K562 (cell line): ENCODE measurements around the gene PAFAH1B1. TPM values are rescaled to one million over a fixed set of nuclear protein-coding genes. Genes with fewer than 3 reads are reported as not detected.

ENCODE experiments used
- ATAC-seq: fragments of 200-7000 bp; cut with Tn5 transposase; 3 replicates; pipeline ENCODE4 v1.9.1; 2020; ENCODE audit warnings: moderate library complexity
- BruUV-seq: library from RNA; stranded (reverse); fragments of 400-500 nt; replicated peaks from 2 replicates; lab custom pipeline; 2021; lab: Mats Ljungman, UMichigan
- CTCF ChIA-PET: fragments of 300-600 bp; formaldehyde crosslinking; extraction: SDS; loops from one replicate; lab custom pipeline; 2021; ENCODE audit warnings: low intra/inter-chr PET ratio; lab: Yijun Ruan, JAX
- POLR2A ChIA-PET: fragments of 300-600, 350-650 bp; sonication (Branson Sonifier 250); formaldehyde crosslinking; extraction: SDS; loops from one replicate; lab custom pipeline; 2021; ENCODE audit warnings: antibody characterized with exemption, inconsistent platforms; lab: Yijun Ruan, JAX
- DNase-seq, 4 experiments: peaks; one replicate each; pipeline versions ENCODE4 v3.0.0 to v3.0.0-alpha.2; 2011 to 2018; ENCODE audit warnings: low spot score in 3 of 4, mixed read lengths in 3 of 4; ENCODE audit errors: extremely low read depth in 1 of 4
- FAIRE-seq: peaks from 2 replicates; lab custom pipeline; 2011; peaks lifted over from hg19 to GRCh38; lab: Jason Lieb, UNC
- H2AFZ ChIP-seq: 2 replicates; pipeline ENCODE4 v1.6.0; 2011; ENCODE audit warnings: low read depth, low read length, control low read depth, inconsistent platforms
- H3K27ac ChIP-seq: fragments of 200-600 bp; 3 replicates; pipeline ENCODE4 v1.8.0; 2011; ENCODE audit warnings: low read depth, mild to moderate bottlenecking, control low read depth, inconsistent platforms, low read length, moderate library complexity, mixed read lengths; ENCODE audit errors: extremely low read depth
- H3K27me3 ChIP-seq, 2 experiments: fragments of 300-600 bp in 1 of 2; 2 replicates in 1 of 2; 3 replicates in 1 of 2; pipeline versions ENCODE4 v1.6.0 to v1.8.0; 2011; ENCODE audit warnings: inconsistent platforms in 2 of 2, low read length in 2 of 2, mild to moderate bottlenecking in 1 of 2, mixed read lengths in 1 of 2, moderate library complexity in 1 of 2; ENCODE audit not compliant: control insufficient read depth in 2 of 2, insufficient read depth in 2 of 2
- H3K36me3 ChIP-seq: fragments of 300-600 bp; 3 replicates; pipeline ENCODE4 v1.8.0; 2011; ENCODE audit warnings: mild to moderate bottlenecking, low read length, inconsistent platforms; ENCODE audit not compliant: control insufficient read depth, insufficient read depth
- H3K4me1 ChIP-seq, 2 experiments: fragments of 200-600 bp in 1 of 2; replicated peaks in 1 of 2; 2 replicates in 1 of 2; 3 replicates in 1 of 2; pipeline versions ENCODE4 v1.5.1 to v1.8.0; 2011; ENCODE audit warnings: inconsistent platforms in 2 of 2, low read length in 2 of 2, mild to moderate bottlenecking in 1 of 2, mixed read lengths in 1 of 2, moderate library complexity in 1 of 2; ENCODE audit not compliant: control insufficient read depth in 2 of 2, insufficient read depth in 2 of 2
- H3K4me2 ChIP-seq: 2 replicates; pipeline ENCODE4 v1.6.1; 2011; ENCODE audit warnings: low read length, control low read depth, inconsistent platforms, mixed read lengths; ENCODE audit not compliant: insufficient read depth
- H3K4me3 ChIP-seq: fragments of 200-600 bp; sonication (generic), shearing (Covaris generic); 2 replicates; pipeline ENCODE4 v1.5.1; 2016; ENCODE audit warnings: control low read depth, inconsistent platforms
- H3K79me2 ChIP-seq: fragments of 200-600 bp; 3 replicates; pipeline ENCODE4 v1.8.0; 2011; ENCODE audit warnings: low read length, inconsistent platforms; ENCODE audit not compliant: control insufficient read depth, insufficient read depth
- H3K9ac ChIP-seq, 2 experiments: 2 replicates each; pipeline versions ENCODE4 v1.6.0 to v1.6.1; 2011; ENCODE audit warnings: low read depth in 2 of 2, low read length in 2 of 2, control low read depth in 1 of 2, inconsistent platforms in 1 of 2, mild to moderate bottlenecking in 1 of 2, mixed read lengths in 1 of 2; ENCODE audit not compliant: insufficient read depth in 1 of 2
- H3K9me1 ChIP-seq: one replicate; pipeline ENCODE4 v1.6.0; 2011; ENCODE audit warnings: inconsistent platforms, mild to moderate bottlenecking, low read length, moderate library complexity; ENCODE audit not compliant: control insufficient read depth, insufficient read depth
- H3K9me3 ChIP-seq: replicated peaks from 2 replicates; pipeline ENCODE4 v1.5.1; 2011; ENCODE audit warnings: low read depth, low read length, inconsistent platforms; ENCODE audit not compliant: control insufficient read depth, insufficient read depth
- H4K20me1 ChIP-seq: replicated peaks from 2 replicates; pipeline ENCODE4 v1.6.1; 2011; ENCODE audit warnings: low read length, inconsistent platforms, mixed read lengths; ENCODE audit not compliant: control insufficient read depth, insufficient read depth
- HMGN3 ChIP-seq: IDR thresholded peaks from 2 replicates; pipeline ENCODE4 v1.6.1; 2011; ENCODE audit warnings: borderline replicate concordance, low read depth, mild to moderate bottlenecking, mixed read lengths, low read length; ENCODE audit not compliant: insufficient read length; ENCODE audit errors: extremely low read depth
- L3MBTL2 ChIP-seq: fragments of 450-650 bp; IDR thresholded peaks from 2 replicates; pipeline ENCODE4 v1.6.1; 2016; ENCODE audit warnings: mild to moderate bottlenecking, moderate library complexity
- PHF8 ChIP-seq: fragments of 200-600 bp; sonication (generic); IDR thresholded peaks from 2 replicates; pipeline ENCODE4 v1.6.1; 2012; ENCODE audit warnings: mixed run types, mild to moderate bottlenecking, inconsistent platforms, low read length, moderate library complexity, borderline replicate concordance
- ZKSCAN1 ChIP-seq: fragments of 150-350 bp; IDR thresholded peaks from 2 replicates; pipeline ENCODE4 v1.6.1; 2016; ENCODE audit warnings: low read depth, low read length
- ZNF143 ChIP-seq: sonication (generic); formaldehyde crosslinking; IDR thresholded peaks from 2 replicates; pipeline ENCODE4 v1.9.0; 2022; ENCODE audit warnings: mild to moderate bottlenecking, missing genetic modification reagents
- ZNF717 ChIP-seq: fragments of 250-450 bp; sonication (Bioruptor Pico); IDR thresholded peaks from 2 replicates; pipeline ENCODE4 v1.5.0; 2021
- WGBS: fragments of 100-300 bp; shearing (Covaris generic); methylation state at CpG from one replicate; pipeline ENCODE4 v1.1.6; 2016; ENCODE audit warnings: low coverage, mixed read lengths; ENCODE audit not compliant: insufficient coverage; ENCODE audit errors: missing lambda C conversion rate; 5-methylcytosine and 5-hydroxymethylcytosine counted together
- in situ Hi-C: fragments of 300-500 bp; cut with MboI; formaldehyde crosslinking; loops from 4 replicates; pipeline ENCODE4 v1.15.0; 2018; ENCODE audit warnings: inconsistent platforms, mixed read lengths
- intact Hi-C: fragments of 100-400 bp; cut with micrococcal nuclease; formaldehyde crosslinking; loops from 2 replicates; pipeline ENCODE4 v1.14.2; 2022
- polyA plus RNA-seq, 8 experiments: library from polyadenylated mRNA; depleted of rRNA in 4 of 8; stranded (reverse) in 5 of 8; unstranded in 3 of 8; fragments of >200 nt; fragmentation: Nextera tagmentation in 2 of 8; fragmentation: Illumina TruSeq in 1 of 8; extraction: Ambion mirVana in 2 of 8; extraction: Trizol in 1 of 8; gene quantifications; 2 replicates each; pipeline versions ENCODE4 v1.2.1 to v1.2.3, GENCODE V29; 2011 to 2014; ENCODE audit warnings: inconsistent platforms in 1 of 8, missing spikeins in 1 of 8
- total RNA-seq, 7 experiments: library from RNA; depleted of rRNA in 6 of 7; stranded (reverse); fragments of >200 nt in 6 of 7; fragmentation: Illumina TruSeq in 2 of 7; extraction: Trizol in 2 of 7; gene quantifications; 2 replicates each; pipeline versions ENCODE4 v1.2.1 to v1.2.3, GENCODE V29; 2011 to 2021; ENCODE audit warnings: low replicate concordance in 1 of 7
- TF ChIP-seq, protein P1 (sequence below), 2 experiments: IDR thresholded peaks in 1 of 2; conservative IDR thresholded peaks in 1 of 2; 2 replicates each; pipeline ENCODE4 v1.6.1; 2016; ENCODE audit warnings: low read depth in 2 of 2, mild to moderate bottlenecking in 1 of 2, missing compliant biosample characterization in 1 of 2, missing genetic modification characterization in 1 of 2, moderate library complexity in 1 of 2
- TF ChIP-seq, protein P2 (sequence below): fragments of 250-450 bp; sonication (Bioruptor Pico); IDR thresholded peaks from 2 replicates; pipeline ENCODE4 v1.8.0; 2021; ENCODE audit warnings: moderate library complexity, mild to moderate bottlenecking, inconsistent platforms
- TF ChIP-seq, protein P3 (sequence below), 2 experiments: fragments of 450-650 bp; conservative IDR thresholded peaks; 2 replicates each; pipeline ENCODE4 v1.6.1; 2017; ENCODE audit warnings: mild to moderate bottlenecking in 2 of 2, moderate library complexity in 2 of 2
- TF ChIP-seq, protein P4 (sequence below): sonication (generic); formaldehyde crosslinking; IDR thresholded peaks from 2 replicates; pipeline ENCODE4 v1.8.0; 2022; ENCODE audit warnings: mild to moderate bottlenecking, missing genetic modification reagents
- TF ChIP-seq, protein P5 (sequence below): fragments of 450-650 bp; formaldehyde crosslinking; IDR thresholded peaks from 2 replicates; pipeline ENCODE4 v1.4.0; 2020; ENCODE audit warnings: mild to moderate bottlenecking, mixed read lengths

The PAFAH1B1 gene
- total and polyA plus RNA-seq, 9 of the 15 experiments (the other 6 are each of a cell fraction or from before 2014, with no cell fraction given): 23.3 to 66.4 (median 40.2) TPM

DNA sequence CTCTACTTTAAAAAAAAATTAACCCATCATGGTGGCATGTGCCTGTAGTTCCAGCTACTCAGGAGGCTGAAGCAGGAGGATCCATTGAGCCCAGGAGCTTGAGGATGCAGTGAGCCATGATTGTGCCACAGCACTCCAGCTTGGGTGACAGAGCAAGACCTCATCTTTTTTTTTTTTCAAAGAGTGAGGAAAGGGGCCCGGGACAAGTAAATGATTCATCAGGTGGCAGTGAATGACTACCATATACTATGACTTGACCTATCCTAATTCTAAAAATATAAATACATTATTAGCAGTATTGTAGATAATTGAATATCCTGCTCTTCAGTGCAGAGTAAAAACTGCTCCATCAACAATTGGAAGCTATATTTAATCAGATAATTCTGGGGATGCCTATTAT lies 62.8 kb downstream of the PAFAH1B1 start:
- H3K9ac ChIP-seq: no peak overlapping the region
- ChIA-PET POLR2A (no interaction called here), CTCF (no interaction called here)
- H3K36me3 ChIP-seq: peaks cover 7% of the 10 kb centered on the region; the same call in 2 of the 3 replicates
- no TSS peak for BruUV-seq
- H3K4me1 ChIP-seq: no peaks in the 10 kb centered on the region; a peak in 1 of 5 replicates
- H3K27me3 ChIP-seq: no peaks in the 10 kb centered on the region
- no peak overlapping the region for H2AFZ ChIP-seq
- no peak overlapping the region for H3K4me3 ChIP-seq
- 0 out of 2 replicates have a peak, but pooled peaks cover 4% of the 10 kb centered on the region for H4K20me1 ChIP-seq
- no peak for DNase-seq
- H3K27ac ChIP-seq: no peak overlapping the region
- no peak for FAIRE-seq
- no peaks in the 10 kb centered on the region for H3K9me3 ChIP-seq
- no peaks in the 10 kb centered on the region for H3K9me1 ChIP-seq
- no peak for ATAC-seq
- H3K4me2 ChIP-seq: no peak overlapping the region
- in situ Hi-C loops (no loop called here), intact Hi-C loops (no loop called here)
- H3K79me2 ChIP-seq: peaks cover 51% of the 10 kb centered on the region
- WGBS: no CpG with 5 or more reads among the region's 1 CpG
- TF ChIP-seq HMGN3 (no peak), ZNF143 (CRISPR knock-in tag) (no peak), ZNF717 (CRISPR knock-in tag) (no peak), ZKSCAN1 (no peak), PHF8 (no peak), L3MBTL2 (no peak)
- TF ChIP-seq, protein P1, sequence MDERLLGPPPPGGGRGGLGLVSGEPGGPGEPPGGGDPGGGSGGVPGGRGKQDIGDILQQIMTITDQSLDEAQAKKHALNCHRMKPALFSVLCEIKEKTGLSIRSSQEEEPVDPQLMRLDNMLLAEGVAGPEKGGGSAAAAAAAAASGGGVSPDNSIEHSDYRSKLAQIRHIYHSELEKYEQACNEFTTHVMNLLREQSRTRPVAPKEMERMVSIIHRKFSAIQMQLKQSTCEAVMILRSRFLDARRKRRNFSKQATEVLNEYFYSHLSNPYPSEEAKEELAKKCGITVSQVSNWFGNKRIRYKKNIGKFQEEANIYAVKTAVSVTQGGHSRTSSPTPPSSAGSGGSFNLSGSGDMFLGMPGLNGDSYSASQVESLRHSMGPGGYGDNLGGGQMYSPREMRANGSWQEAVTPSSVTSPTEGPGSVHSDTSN (CRISPR knock-in tag; IDR thresholded peaks at IDR 0.05; ENCODE audit: low read depth): no peak
- TF ChIP-seq, protein P1 (tag; conservative IDR thresholded peaks at IDR 0.05; ENCODE audit: low read depth): no peak
- TF ChIP-seq, protein P2, sequence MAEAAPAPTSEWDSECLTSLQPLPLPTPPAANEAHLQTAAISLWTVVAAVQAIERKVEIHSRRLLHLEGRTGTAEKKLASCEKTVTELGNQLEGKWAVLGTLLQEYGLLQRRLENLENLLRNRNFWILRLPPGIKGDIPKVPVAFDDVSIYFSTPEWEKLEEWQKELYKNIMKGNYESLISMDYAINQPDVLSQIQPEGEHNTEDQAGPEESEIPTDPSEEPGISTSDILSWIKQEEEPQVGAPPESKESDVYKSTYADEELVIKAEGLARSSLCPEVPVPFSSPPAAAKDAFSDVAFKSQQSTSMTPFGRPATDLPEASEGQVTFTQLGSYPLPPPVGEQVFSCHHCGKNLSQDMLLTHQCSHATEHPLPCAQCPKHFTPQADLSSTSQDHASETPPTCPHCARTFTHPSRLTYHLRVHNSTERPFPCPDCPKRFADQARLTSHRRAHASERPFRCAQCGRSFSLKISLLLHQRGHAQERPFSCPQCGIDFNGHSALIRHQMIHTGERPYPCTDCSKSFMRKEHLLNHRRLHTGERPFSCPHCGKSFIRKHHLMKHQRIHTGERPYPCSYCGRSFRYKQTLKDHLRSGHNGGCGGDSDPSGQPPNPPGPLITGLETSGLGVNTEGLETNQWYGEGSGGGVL: no peak
- TF ChIP-seq, protein P3, sequence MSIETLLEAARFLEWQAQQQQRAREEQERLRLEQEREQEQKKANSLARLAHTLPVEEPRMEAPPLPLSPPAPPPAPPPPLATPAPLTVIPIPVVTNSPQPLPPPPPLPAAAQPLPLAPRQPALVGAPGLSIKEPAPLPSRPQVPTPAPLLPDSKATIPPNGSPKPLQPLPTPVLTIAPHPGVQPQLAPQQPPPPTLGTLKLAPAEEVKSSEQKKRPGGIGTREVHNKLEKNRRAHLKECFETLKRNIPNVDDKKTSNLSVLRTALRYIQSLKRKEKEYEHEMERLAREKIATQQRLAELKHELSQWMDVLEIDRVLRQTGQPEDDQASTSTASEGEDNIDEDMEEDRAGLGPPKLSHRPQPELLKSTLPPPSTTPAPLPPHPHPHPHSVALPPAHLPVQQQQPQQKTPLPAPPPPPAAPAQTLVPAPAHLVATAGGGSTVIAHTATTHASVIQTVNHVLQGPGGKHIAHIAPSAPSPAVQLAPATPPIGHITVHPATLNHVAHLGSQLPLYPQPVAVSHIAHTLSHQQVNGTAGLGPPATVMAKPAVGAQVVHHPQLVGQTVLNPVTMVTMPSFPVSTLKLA (conservative IDR thresholded peaks at IDR 0.05): no peak
- TF ChIP-seq, protein P4, sequence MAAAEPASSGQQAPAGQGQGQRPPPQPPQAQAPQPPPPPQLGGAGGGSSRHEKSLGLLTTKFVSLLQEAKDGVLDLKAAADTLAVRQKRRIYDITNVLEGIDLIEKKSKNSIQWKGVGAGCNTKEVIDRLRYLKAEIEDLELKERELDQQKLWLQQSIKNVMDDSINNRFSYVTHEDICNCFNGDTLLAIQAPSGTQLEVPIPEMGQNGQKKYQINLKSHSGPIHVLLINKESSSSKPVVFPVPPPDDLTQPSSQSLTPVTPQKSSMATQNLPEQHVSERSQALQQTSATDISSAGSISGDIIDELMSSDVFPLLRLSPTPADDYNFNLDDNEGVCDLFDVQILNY (CRISPR knock-in tag): no peak
- TF ChIP-seq, protein P5, sequence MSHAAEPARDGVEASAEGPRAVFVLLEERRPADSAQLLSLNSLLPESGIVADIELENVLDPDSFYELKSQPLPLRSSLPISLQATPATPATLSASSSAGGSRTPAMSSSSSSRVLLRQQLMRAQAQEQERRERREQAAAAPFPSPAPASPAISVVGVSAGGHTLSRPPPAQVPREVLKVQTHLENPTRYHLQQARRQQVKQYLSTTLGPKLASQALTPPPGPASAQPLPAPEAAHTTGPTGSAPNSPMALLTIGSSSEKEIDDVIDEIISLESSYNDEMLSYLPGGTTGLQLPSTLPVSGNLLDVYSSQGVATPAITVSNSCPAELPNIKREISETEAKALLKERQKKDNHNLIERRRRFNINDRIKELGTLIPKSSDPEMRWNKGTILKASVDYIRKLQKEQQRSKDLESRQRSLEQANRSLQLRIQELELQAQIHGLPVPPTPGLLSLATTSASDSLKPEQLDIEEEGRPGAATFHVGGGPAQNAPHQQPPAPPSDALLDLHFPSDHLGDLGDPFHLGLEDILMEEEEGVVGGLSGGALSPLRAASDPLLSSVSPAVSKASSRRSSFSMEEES: no peak
